ENCODE data around the gene DDX1.
"Not testable (repeated sequence)": the region's sequence is repeated elsewhere in the genome, so short reads cannot be mapped to it uniquely, and the experiment has no call there.

GRCh38 chr2:15621472-15621870 lies 29.8 kb downstream of the DDX1 start:
- not testable (repeated sequence) for TF ChIP-seq POLR2A (IDR thresholded peaks at IDR 0.05; ENCODE audit: low read depth, low read length); CTCF (IDR thresholded peaks at IDR 0.05; ENCODE audit: extremely low read depth in 1 of 2, insufficient read depth in 1 of 2, low read depth in 1 of 2, low read length in 2 of 2); JUN (IDR thresholded peaks at IDR 0.05; ENCODE audit: borderline replicate concordance, insufficient read depth, insufficient read length, low read depth); EZH2 (IDR thresholded peaks at IDR 0.05; ENCODE audit: borderline replicate concordance, low read depth, low read length, severe bottlenecking)

Data from endothelial cell of umbilical vein (primary cell).